IMR-90 (cell line): ENCODE results near the gene EFHD2. TPM values are rescaled to one million over a fixed set of nuclear protein-coding genes. Genes with fewer than 3 reads are reported as not detected.

Source experiments
- ATAC-seq: fragments of 200-7000 bp; cut with Tn5 transposase; 2 replicates; pipeline ENCODE4 v1.9.1; 2020; ENCODE audit warnings: low read depth, mild to moderate bottlenecking, moderate library complexity
- BruUV-seq: library from RNA; stranded (reverse); fragments of 400-500 nt; replicated peaks from 2 replicates; lab custom pipeline; 2021; lab: Mats Ljungman, UMichigan
- CTCF ChIA-PET: fragments of 300-600 bp; formaldehyde crosslinking; extraction: SDS; loops from one replicate; lab custom pipeline; 2021; ENCODE audit warnings: antibody characterized with exemption; lab: Yijun Ruan, JAX
- POLR2A ChIA-PET: fragments of 300-600 bp; sonication (Branson Sonifier 250); formaldehyde crosslinking; loops from one replicate; lab custom pipeline; 2022; ENCODE audit warnings: antibody characterized with exemption; ENCODE audit not compliant: unreplicated experiment; lab: Charles Lee
- DNase-seq: peaks from one replicate; pipeline ENCODE4 v3.0.0; 2013
- H2AFZ ChIP-seq: replicated peaks from 2 replicates; pipeline ENCODE3; 2013; ENCODE audit warnings: low read length, mild to moderate bottlenecking; ENCODE audit not compliant: poor library complexity
- H2AK5ac ChIP-seq: 2 replicates; pipeline ENCODE4 v1.6.1; 2013; ENCODE audit warnings: low read depth, low read length, inconsistent platforms
- H2AK9ac ChIP-seq: replicated peaks from 2 replicates; pipeline ENCODE3; 2013; ENCODE audit warnings: mild to moderate bottlenecking, low read depth, low read length, moderate library complexity; ENCODE audit not compliant: poor library complexity
- H2BK120ac ChIP-seq: 2 replicates; pipeline ENCODE4 v1.6.1; 2013; ENCODE audit warnings: low read depth, low read length, inconsistent platforms
- H2BK15ac ChIP-seq: 3 replicates; pipeline ENCODE4 v1.6.1; 2013; ENCODE audit warnings: low read depth, low read length, inconsistent platforms
- H2BK20ac ChIP-seq: 2 replicates; pipeline ENCODE4 v1.6.1; 2013; ENCODE audit warnings: low read depth, mild to moderate bottlenecking, inconsistent platforms, low read length, moderate library complexity
- H2BK5ac ChIP-seq: 2 replicates; pipeline ENCODE4 v1.6.1; 2013; ENCODE audit warnings: mild to moderate bottlenecking, low read depth, low read length, inconsistent platforms; ENCODE audit not compliant: poor library complexity, severe bottlenecking
- H3K14ac ChIP-seq: replicated peaks from 2 replicates; pipeline ENCODE4 v1.6.1; 2013; ENCODE audit warnings: low read depth, low read length, inconsistent platforms
- H3K18ac ChIP-seq: 2 replicates; pipeline ENCODE4 v1.6.1; 2013; ENCODE audit warnings: low read depth, low read length, control low read depth
- H3K23ac ChIP-seq: 2 replicates; pipeline ENCODE4 v1.6.1; 2013; ENCODE audit warnings: low read depth, low read length, inconsistent platforms
- H3K27ac ChIP-seq: 2 replicates; pipeline ENCODE4 v1.5.1; 2013; ENCODE audit warnings: mild to moderate bottlenecking, control low read depth, low read length; ENCODE audit not compliant: insufficient read depth
- H3K27me3 ChIP-seq: 2 replicates; pipeline ENCODE4 v1.6.1; 2013; ENCODE audit warnings: low read length; ENCODE audit not compliant: control insufficient read depth, insufficient read depth
- H3K36me3 ChIP-seq: 2 replicates; pipeline ENCODE4 v1.6.1; 2013; ENCODE audit warnings: low read length, mixed read lengths; ENCODE audit not compliant: control insufficient read depth, insufficient read depth
- H3K4ac ChIP-seq: 2 replicates; pipeline ENCODE4 v1.6.1; 2013; ENCODE audit warnings: low read depth, low read length, inconsistent platforms
- H3K4me1 ChIP-seq: 2 replicates; pipeline ENCODE4 v1.6.1; 2013; ENCODE audit warnings: low read length, mixed read lengths; ENCODE audit not compliant: control insufficient read depth, insufficient read depth
- H3K4me2 ChIP-seq: 2 replicates; pipeline ENCODE4 v1.6.1; 2013; ENCODE audit warnings: low read depth, mild to moderate bottlenecking, control low read depth, low read length, moderate library complexity
- H3K4me3 ChIP-seq: 2 replicates; pipeline ENCODE4 v1.5.1; 2013; ENCODE audit warnings: low read depth, mild to moderate bottlenecking, control low read depth, low read length, moderate library complexity; ENCODE audit not compliant: insufficient read depth
- H3K56ac ChIP-seq: 2 replicates; pipeline ENCODE4 v1.6.1; 2013; ENCODE audit warnings: low read length, inconsistent platforms; ENCODE audit not compliant: insufficient read depth; ENCODE audit errors: extremely low read depth
- H3K79me1 ChIP-seq, 2 experiments: 2 replicates each; pipeline ENCODE4 v1.6.1; 2013; ENCODE audit warnings: low read length in 2 of 2, inconsistent platforms in 1 of 2, low read depth in 1 of 2
- H3K9ac ChIP-seq: 2 replicates; pipeline ENCODE4 v1.6.1; 2013; ENCODE audit warnings: low read depth, low read length, control low read depth
- H3K9me1 ChIP-seq: 2 replicates; pipeline ENCODE4 v1.6.1; 2013; ENCODE audit warnings: low read length, inconsistent platforms; ENCODE audit not compliant: insufficient read depth
- H3K9me3 ChIP-seq: 2 replicates; pipeline ENCODE4 v1.6.1; 2013; ENCODE audit warnings: low read length; ENCODE audit not compliant: control insufficient read depth, insufficient read depth
- H4K20me1 ChIP-seq: 2 replicates; pipeline ENCODE4 v1.6.1; 2013; ENCODE audit warnings: low read length, inconsistent platforms; ENCODE audit not compliant: insufficient read depth
- H4K5ac ChIP-seq: 2 replicates; pipeline ENCODE4 v1.6.1; 2013; ENCODE audit warnings: mild to moderate bottlenecking, low read depth, low read length, control low read depth
- H4K8ac ChIP-seq, 2 experiments: 2 replicates each; pipeline ENCODE4 v1.6.1; 2013; ENCODE audit warnings: low read depth in 2 of 2, low read length in 2 of 2, control low read depth in 1 of 2, inconsistent platforms in 1 of 2
- H4K91ac ChIP-seq: 2 replicates; pipeline ENCODE4 v1.6.1; 2013; ENCODE audit warnings: low read depth, low read length, inconsistent platforms; ENCODE audit not compliant: insufficient read depth
- RAD21 ChIP-seq: IDR thresholded peaks from 2 replicates; pipeline ENCODE4 v1.6.1; 2012; ENCODE audit warnings: low read length, improper control_type of control experiment
- WGBS, 2 experiments: methylation state at CpG; one replicate each; pipeline versions ENCODE4 v1.1.5 to v1.1.7; 2013; ENCODE audit warnings: missing lambda C conversion rate in 2 of 2; ENCODE audit not compliant: insufficient read length in 1 of 2; ENCODE audit errors: extremely low coverage in 2 of 2; 5-methylcytosine and 5-hydroxymethylcytosine counted together
- dilution Hi-C: fragments of 300-500 bp; cut with HindIII; formaldehyde crosslinking; loops from one replicate; pipeline ENCODE4 v1.14.3; 2018; ENCODE audit warnings: low sequenced_read_pairs; ENCODE audit not compliant: unreplicated experiment
- in situ Hi-C: fragments of 300-500 bp; cut with MboI; formaldehyde crosslinking; loops from 3 replicates; pipeline ENCODE4 v1.14.3; 2019; ENCODE audit warnings: low sequenced_read_pairs, inconsistent platforms, mixed read lengths
- intact Hi-C: fragments of 100-400 bp; cut with micrococcal nuclease; formaldehyde crosslinking; loops from 2 replicates; pipeline ENCODE4 v1.10.0; 2022
- polyA plus RNA-seq, 3 experiments: library from polyadenylated mRNA; depleted of rRNA; stranded (reverse); fragments of >200 nt; gene quantifications; 2 replicates each; pipeline ENCODE4 v1.2.3, GENCODE V29; 2012; ENCODE audit warnings: low replicate concordance in 1 of 3
- total RNA-seq: library from RNA; depleted of rRNA; stranded (reverse); fragments of >200 nt; gene quantifications from 2 replicates; pipeline ENCODE4 v1.2.3, GENCODE V29; 2012
- TF ChIP-seq, protein P1 (sequence below): conservative IDR thresholded peaks from 2 replicates; pipeline ENCODE4 v1.5.1; 2012; ENCODE audit warnings: mild to moderate bottlenecking, low read depth, low read length, improper control_type of control experiment

EFHD2 gene
- total and polyA plus RNA-seq, 2 of the 4 experiments (the other 2 are of a cell fraction) = 22.6 to 58.9 TPM

DNA sequence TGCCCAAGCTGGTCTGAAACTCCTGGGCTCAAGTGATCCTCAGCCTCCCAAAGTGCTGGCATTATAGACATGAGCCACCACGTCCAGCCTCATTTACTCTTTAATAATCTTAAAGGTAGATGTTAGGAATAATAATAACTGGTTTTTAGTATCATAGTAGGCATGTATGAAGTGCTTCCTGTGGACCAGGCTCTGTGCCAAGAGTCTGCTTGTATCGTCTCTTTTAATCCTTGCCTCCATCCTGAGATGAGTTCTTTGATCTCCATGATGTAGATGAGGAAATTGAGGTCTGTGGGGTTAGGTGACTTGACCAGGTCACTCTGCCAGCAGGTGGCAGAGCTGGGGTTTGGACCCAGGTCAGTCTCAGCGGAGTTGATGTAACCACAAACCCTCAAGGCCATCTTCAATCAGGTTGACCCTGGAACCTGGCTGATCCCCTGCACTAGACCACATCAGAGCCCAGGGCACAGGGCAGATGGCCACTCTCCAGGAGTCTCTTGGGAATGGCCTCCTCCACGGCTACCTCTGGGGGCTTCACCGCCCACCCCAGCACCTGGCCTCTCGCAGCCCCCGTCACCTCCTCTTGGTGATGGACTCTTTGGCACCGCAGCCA lies 11.3 kb downstream of the EFHD2 start:
- BruUV-seq = no TSS peak
- in situ Hi-C loops (loop anchor here (10.0 kb wide), 1 partner anchor 266 kb away; the partner anchor contains the start of gene TMEM51), dilution Hi-C loops (no loop called here), intact Hi-C loops (no loop called here)
- Histone ChIP-seq H2AK5ac (no peak overlapping the region), H3K4ac (no peak overlapping the region), H3K18ac (no peak overlapping the region), H3K79me1 (peaks cover 20 to 83% of the 10 kb centered on the region in 2 experiments; a peak in 3 of 4 replicates), H3K27me3 (no peaks in the 10 kb centered on the region), H3K4me1 (peaks cover 18% of the 10 kb centered on the region), H2BK120ac (no peak overlapping the region), H2AFZ (no peak overlapping the region), H2BK15ac (no peak overlapping the region), H3K9me3 (no peaks in the 10 kb centered on the region), H2BK5ac (no peak overlapping the region), H4K20me1 (peaks cover 32% of the 10 kb centered on the region), H3K56ac (no peak overlapping the region), H3K23ac (no peak overlapping the region), H3K36me3 (peaks cover 4% of the 10 kb centered on the region), H3K9ac (no peak overlapping the region), H4K91ac (no peak overlapping the region), H4K8ac (no peak overlapping the region), H2AK9ac (no peak overlapping the region), H3K4me3 (no peak overlapping the region), H3K27ac (no peak overlapping the region), H3K4me2 (no peak overlapping the region), H4K5ac (no peak overlapping the region), H2BK20ac (no peak overlapping the region), H3K14ac (no peak overlapping the region), H3K9me1 (peaks cover 17% of the 10 kb centered on the region)
- WGBS, 2 experiments = 96% methylated on average over 4 of the region's 8 CpGs; no CpG with 5 or more reads in 1 of the 2 experiments
- ChIA-PET CTCF (interaction anchor here (1.7 kb wide), 1 partner anchor 10 kb away, joined by 5 read pairs; no protein-coding TSS in a partner anchor), POLR2A (no interaction called here)
- no peak for TF ChIP-seq RAD21
- TF ChIP-seq, protein P1, sequence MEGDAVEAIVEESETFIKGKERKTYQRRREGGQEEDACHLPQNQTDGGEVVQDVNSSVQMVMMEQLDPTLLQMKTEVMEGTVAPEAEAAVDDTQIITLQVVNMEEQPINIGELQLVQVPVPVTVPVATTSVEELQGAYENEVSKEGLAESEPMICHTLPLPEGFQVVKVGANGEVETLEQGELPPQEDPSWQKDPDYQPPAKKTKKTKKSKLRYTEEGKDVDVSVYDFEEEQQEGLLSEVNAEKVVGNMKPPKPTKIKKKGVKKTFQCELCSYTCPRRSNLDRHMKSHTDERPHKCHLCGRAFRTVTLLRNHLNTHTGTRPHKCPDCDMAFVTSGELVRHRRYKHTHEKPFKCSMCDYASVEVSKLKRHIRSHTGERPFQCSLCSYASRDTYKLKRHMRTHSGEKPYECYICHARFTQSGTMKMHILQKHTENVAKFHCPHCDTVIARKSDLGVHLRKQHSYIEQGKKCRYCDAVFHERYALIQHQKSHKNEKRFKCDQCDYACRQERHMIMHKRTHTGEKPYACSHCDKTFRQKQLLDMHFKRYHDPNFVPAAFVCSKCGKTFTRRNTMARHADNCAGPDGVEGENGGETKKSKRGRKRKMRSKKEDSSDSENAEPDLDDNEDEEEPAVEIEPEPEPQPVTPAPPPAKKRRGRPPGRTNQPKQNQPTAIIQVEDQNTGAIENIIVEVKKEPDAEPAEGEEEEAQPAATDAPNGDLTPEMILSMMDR = no peak
- no peak for ATAC-seq
- DNase-seq = no peak
